G401 (cell line): ENCODE data around the gene ERBB4. TPM values are rescaled to one million over a fixed set of nuclear protein-coding genes. Genes with fewer than 3 reads are reported as not detected.

Experiments used
- DNase-seq: peaks from one replicate; pipeline ENCODE4 v3.0.0-alpha.2; 2015; ENCODE audit warnings: low spot score
- in situ Hi-C: cut with HindIII; loops from 2 replicates; pipeline ENCODE4 v1.10.0; 2016; ENCODE audit warnings: low sequenced_read_pairs, mixed read lengths
- total RNA-seq: library from RNA; depleted of rRNA; stranded (reverse); fragments of >200 nt; shearing (Covaris generic); gene quantifications from 2 replicates; pipeline ENCODE4 v1.2.3, GENCODE V29; 2014

The ERBB4 gene
- total RNA-seq, 1 experiment from 2014 or later: not detected

GRCh38 chr2:211931314-211931713 lies 607.3 kb downstream of the ERBB4 start:
- in situ Hi-C loops: no loop called here
- no peak for DNase-seq

- no peak for DNase-seq
- in situ Hi-C loops: no loop called here
Observed at GRCh38 chr2:211930331-211930730, 608.3 kb downstream of the ERBB4 start.

- in situ Hi-C loops: no loop called here
- DNase-seq: no peak
Observed at GRCh38 chr2:211928201-211928600, 610.4 kb downstream of the ERBB4 start.

- DNase-seq: no peak
- in situ Hi-C loops: no loop called here
Observed at GRCh38 chr2:211923019-211923418, 615.6 kb downstream of the ERBB4 start.

GRCh38 chr2:211903961-211904360 lies 634.6 kb downstream of the ERBB4 start:
- in situ Hi-C loops: no loop called here
- no peak for DNase-seq

- in situ Hi-C loops: no loop called here
- DNase-seq: peak; percentile 94
Observed at GRCh38 chr2:211901226-211901846, 637.3 kb downstream of the ERBB4 start.

- in situ Hi-C loops: no loop called here
- no peak for DNase-seq
Observed at GRCh38 chr2:211900518-211900917, 638.1 kb downstream of the ERBB4 start.

- no peak for DNase-seq
- in situ Hi-C loops: no loop called here
Observed at GRCh38 chr2:211900000-211900399, 638.6 kb downstream of the ERBB4 start.

GRCh38 chr2:211898702-211899101 lies 639.9 kb downstream of the ERBB4 start:
- in situ Hi-C loops: no loop called here
- DNase-seq: no peak

- in situ Hi-C loops: no loop called here
- no peak for DNase-seq
Observed at GRCh38 chr2:211881449-211881848, 657.2 kb downstream of the ERBB4 start.

GRCh38 chr2:211879323-211879722 lies 659.3 kb downstream of the ERBB4 start:
- in situ Hi-C loops: no loop called here
- DNase-seq: no peak

GRCh38 chr2:211877061-211877460 lies 661.5 kb downstream of the ERBB4 start:
- DNase-seq: no peak
- in situ Hi-C loops: no loop called here

- in situ Hi-C loops: no loop called here
- no peak for DNase-seq
Observed at GRCh38 chr2:211875488-211875887, 663.1 kb downstream of the ERBB4 start.

- peak; percentile 23 for DNase-seq
- in situ Hi-C loops: no loop called here
Observed at GRCh38 chr2:211868996-211869533, 669.5 kb downstream of the ERBB4 start.

- in situ Hi-C loops: no loop called here
- no peak for DNase-seq
Observed at GRCh38 chr2:211867845-211868451, 670.7 kb downstream of the ERBB4 start.

GRCh38 chr2:211864328-211864727 lies 674.3 kb downstream of the ERBB4 start:
- in situ Hi-C loops: no loop called here
- DNase-seq: no peak

- in situ Hi-C loops: no loop called here
Observed at GRCh38 chr2:211860224-211860623, 678.4 kb downstream of the ERBB4 start.

GRCh38 chr2:211854832-211855231 lies 683.8 kb downstream of the ERBB4 start:
- no peak for DNase-seq
- in situ Hi-C loops: no loop called here

More at GRCh38 chr2:211860224-211860623, 678.4 kb downstream of the ERBB4 start:
- no peak for DNase-seq

GRCh38 chr2:211846714-211847113 lies 691.9 kb downstream of the ERBB4 start:
- no peak for DNase-seq
- in situ Hi-C loops: no loop called here

- no peak for DNase-seq
- in situ Hi-C loops: no loop called here
Observed at GRCh38 chr2:211846036-211846400, 692.6 kb downstream of the ERBB4 start.
